ENCODE results near the gene CCR7.

GRCh38 chr17:40517981-40518380 is 47.3 kb downstream of the CCR7 start:
- TF ChIP-seq CTCF (IDR thresholded peaks at IDR 0.05), result no peak
- TF ChIP-seq POLR2A (IDR thresholded peaks at IDR 0.05), result no peak
